ENCODE data around the gene ASCL4. TPM values are rescaled to one million over a fixed set of nuclear protein-coding genes. Genes with fewer than 3 reads are reported as not detected.

Gene ASCL4
- total and polyA plus RNA-seq, 10 donors = 0.03 to 0.13 (median 0.05) TPM; not detected in 7

DNA sequence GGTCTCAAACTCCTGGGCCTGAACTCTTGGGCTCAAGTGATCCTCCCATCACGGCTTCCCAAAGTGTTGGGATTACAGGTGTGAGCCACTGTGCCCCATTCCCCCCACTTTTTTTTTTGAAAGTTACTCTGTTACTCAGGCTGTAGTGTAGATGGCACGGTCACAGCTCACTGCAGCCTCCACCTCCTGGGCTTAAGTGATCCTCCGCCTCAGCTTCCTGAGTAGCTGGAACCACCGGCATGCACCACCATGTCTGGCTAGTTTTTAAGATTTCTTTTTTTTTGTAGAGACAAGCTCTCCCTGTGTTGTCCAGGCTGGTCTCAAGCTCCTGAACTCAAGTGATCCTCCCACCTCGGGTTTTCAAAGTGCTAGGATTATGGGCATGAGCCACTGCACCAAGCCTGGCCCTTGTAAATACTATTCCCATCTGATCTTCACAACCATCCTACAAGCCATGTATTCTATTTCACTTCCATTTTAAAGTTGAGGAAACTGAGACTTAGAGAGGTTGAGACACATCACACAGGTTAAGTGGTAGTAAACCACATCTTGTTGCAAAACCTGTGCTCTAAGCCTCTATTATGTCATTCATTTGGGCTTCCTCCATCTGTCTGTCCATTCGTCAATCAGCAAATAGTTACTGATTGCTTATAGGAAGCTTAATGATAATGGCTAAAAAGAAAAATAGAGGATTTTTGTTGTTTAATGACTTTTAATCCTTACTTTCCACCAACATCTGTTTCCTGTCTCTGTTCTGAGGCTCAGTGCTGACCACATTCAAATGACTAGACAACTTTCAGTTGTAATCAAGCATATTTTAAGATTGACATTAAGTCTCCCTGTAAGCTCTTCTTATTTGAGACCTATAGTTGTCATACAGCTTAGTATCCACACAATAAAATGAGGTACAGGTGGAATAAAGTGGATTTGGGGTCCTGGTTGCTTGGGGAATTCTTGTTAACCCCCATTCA, 9.2 kb downstream of the ASCL4 start:
- 48 to 55% (median 49%) methylated on average over 6 of the region's 6 CpGs for WGBS, 5 donors
- Histone ChIP-seq H3K4me3 (no peak overlapping the region), H3K27me3 (replicated peaks in 1 of 7) (peaks cover 0 to 1% (median 0%) of the 10 kb centered on the region in 7 donors), H3K4me1 (peaks cover 0 to 17% (median 7%) of the 10 kb centered on the region in 6 donors), H3K27ac (no peak overlapping the region), H3K36me3 (no peaks in the 10 kb centered on the region), H3K9me3 (no peaks in the 10 kb centered on the region)
- TF ChIP-seq, protein P1, sequence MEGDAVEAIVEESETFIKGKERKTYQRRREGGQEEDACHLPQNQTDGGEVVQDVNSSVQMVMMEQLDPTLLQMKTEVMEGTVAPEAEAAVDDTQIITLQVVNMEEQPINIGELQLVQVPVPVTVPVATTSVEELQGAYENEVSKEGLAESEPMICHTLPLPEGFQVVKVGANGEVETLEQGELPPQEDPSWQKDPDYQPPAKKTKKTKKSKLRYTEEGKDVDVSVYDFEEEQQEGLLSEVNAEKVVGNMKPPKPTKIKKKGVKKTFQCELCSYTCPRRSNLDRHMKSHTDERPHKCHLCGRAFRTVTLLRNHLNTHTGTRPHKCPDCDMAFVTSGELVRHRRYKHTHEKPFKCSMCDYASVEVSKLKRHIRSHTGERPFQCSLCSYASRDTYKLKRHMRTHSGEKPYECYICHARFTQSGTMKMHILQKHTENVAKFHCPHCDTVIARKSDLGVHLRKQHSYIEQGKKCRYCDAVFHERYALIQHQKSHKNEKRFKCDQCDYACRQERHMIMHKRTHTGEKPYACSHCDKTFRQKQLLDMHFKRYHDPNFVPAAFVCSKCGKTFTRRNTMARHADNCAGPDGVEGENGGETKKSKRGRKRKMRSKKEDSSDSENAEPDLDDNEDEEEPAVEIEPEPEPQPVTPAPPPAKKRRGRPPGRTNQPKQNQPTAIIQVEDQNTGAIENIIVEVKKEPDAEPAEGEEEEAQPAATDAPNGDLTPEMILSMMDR (IDR thresholded peaks at IDR 0.05 in 8 of 11, conservative IDR thresholded peaks at IDR 0.05 in 3 of 11) = no peak
- no peak for TF ChIP-seq POLR2AphosphoS5 (IDR thresholded peaks at IDR 0.05)
- no peak for TF ChIP-seq POLR2A (IDR thresholded peaks at IDR 0.05)
- intact Hi-C loops (cut with DNase I; ENCODE audit: low total_unique reads) = no loop called here
- DNase-seq = no peak

DNA sequence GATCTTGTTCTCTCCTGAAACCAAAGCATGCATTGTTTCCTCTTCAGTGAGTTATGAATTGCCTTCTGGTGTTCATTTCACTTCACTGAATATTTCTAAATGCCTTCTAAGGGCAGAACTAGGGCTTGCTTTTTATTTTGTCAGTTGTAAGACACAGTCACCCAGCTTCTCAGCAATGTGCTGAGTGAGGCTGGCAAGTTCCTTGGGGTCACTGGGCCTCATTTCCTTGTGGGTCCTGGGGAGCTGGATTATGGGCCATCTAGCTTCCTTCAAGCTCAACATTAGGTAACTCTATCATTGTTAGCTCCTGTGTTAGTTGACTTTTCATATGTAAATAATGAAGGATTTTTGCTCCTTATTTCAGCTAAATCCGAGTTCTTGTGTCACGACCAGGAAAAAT, 13.8 kb downstream of the ASCL4 start:
- TF ChIP-seq POLR2AphosphoS5 (IDR thresholded peaks at IDR 0.05) (no peak), POLR2A (IDR thresholded peaks at IDR 0.05) (no peak)
- TF ChIP-seq, protein P1 (IDR thresholded peaks at IDR 0.05 in 8 of 11, conservative IDR thresholded peaks at IDR 0.05 in 3 of 11) = no peak
- no peaks in the 10 kb centered on the region for H3K4me1 ChIP-seq
- no peaks in the 10 kb centered on the region for H3K36me3 ChIP-seq
- no peak overlapping the region for H3K27ac ChIP-seq
- H3K4me3 ChIP-seq = no peak overlapping the region
- H3K27me3 ChIP-seq (replicated peaks in 1 of 7) = peaks cover 0 to 6% (median 0%) of the 10 kb centered on the region in 7 donors
- WGBS, 5 donors = 90 to 96% (median 95%) methylated on average over 2 of the region's 2 CpGs
- no peak for DNase-seq
- intact Hi-C loops (cut with DNase I; ENCODE audit: low total_unique reads) = no loop called here
- peaks cover 0 to 12% (median 3%) of the 10 kb centered on the region in 8 donors for H3K9me3 ChIP-seq

DNA sequence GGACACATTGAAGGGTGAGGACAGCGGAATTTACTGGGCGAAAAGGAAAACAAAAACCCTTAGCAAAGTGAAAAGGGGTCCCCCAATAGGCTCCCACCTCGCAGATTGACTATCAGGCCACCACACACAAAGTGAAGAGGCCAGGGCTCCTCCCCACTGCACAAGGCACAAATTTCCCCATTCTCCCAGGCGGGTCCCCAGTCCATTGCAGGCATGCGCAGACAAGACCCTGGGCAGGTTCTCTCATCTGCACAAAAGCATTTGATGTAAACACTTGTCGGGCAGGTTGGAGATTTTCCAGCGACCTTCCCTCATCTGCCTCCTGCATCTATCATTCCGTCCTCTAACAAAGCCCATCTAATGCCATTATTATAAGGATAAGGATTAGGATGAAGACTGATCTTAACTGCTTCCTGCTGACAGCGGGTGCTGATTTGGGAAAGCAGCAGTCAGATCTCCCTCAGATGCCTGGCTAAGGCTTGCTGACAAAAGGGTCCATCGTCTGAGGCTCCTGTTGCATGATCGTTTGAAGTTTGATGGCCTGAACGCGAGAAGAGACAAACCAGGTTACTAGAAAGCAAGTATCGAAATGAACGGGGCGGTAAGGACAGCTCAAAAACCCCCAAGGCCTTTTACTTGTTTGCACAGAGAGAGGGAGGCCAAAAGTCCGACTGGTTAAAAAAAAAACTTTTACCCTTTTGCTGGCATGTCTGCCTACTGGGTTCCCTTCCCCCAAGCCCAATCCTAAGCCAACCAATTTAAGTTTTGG, 14.4 kb downstream of the ASCL4 start:
- H3K4me1 ChIP-seq = no peaks in the 10 kb centered on the region
- H3K27me3 ChIP-seq (replicated peaks in 1 of 7) = peaks cover 0 to 7% (median 0%) of the 10 kb centered on the region in 7 donors
- TF ChIP-seq, protein P1 (IDR thresholded peaks at IDR 0.05 in 8 of 11, conservative IDR thresholded peaks at IDR 0.05 in 3 of 11) = no peak
- no peak for TF ChIP-seq POLR2A (IDR thresholded peaks at IDR 0.05)
- no peak for TF ChIP-seq POLR2AphosphoS5 (IDR thresholded peaks at IDR 0.05)
- peaks cover 0 to 12% (median 3%) of the 10 kb centered on the region in 8 donors for H3K9me3 ChIP-seq
- DNase-seq = no peak
- no peak overlapping the region for H3K4me3 ChIP-seq
- H3K27ac ChIP-seq = no peak overlapping the region
- H3K36me3 ChIP-seq = no peaks in the 10 kb centered on the region
- intact Hi-C loops (cut with DNase I; ENCODE audit: low total_unique reads) = no loop called here
- 82 to 90% (median 86%) methylated on average over 17 of the region's 17 CpGs for WGBS, 5 donors

All from spleen (tissue), 11 donors.